HG02840 (cell line): ENCODE data around the gene EXOC3L2.

ENCODE experiments used
- ATAC-seq: cut with Tn5 transposase; IDR thresholded peaks from one replicate; pipeline ENCODE4 v1.9.1; 2021; ENCODE audit warnings: mild to moderate bottlenecking, moderate library complexity, moderate number of reproducible peaks; ENCODE audit not compliant: unreplicated experiment, low FRiP score

EXOC3L2 gene

GRCh38 chr19:45224645-45225044, 20.6 kb downstream of the EXOC3L2 start:
- ATAC-seq: no peak

- ATAC-seq: no peak
Observed at GRCh38 chr19:45223879-45224278, 21.3 kb downstream of the EXOC3L2 start.

- ATAC-seq: no peak
Observed at GRCh38 chr19:45222724-45223123, 22.5 kb downstream of the EXOC3L2 start.

GRCh38 chr19:45218911-45219743, 26.1 kb downstream of the EXOC3L2 start:
- ATAC-seq: no peak

GRCh38 chr19:45218426-45218825, 26.8 kb downstream of the EXOC3L2 start:
- no peak for ATAC-seq

DNA sequence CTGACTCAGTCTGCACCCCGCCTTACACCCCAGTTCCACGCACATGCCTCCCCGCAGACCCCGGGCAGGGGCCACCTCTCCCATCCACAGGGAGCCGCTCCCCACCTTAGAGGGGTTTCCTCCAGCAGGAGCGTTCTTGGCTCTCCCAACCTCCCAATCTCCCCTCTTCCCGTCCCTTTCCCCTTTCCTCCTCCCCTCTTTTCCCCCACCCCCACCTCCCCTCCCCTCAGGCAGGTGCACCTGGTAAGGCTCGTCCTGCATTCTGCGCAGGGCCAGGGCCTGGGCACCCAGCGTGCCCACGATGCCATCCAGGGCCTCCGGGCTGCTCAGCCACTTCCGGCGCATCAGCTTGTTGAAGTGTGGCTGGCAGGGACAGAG, 27.3 kb downstream of the EXOC3L2 start:
- ATAC-seq: no peak

DNA sequence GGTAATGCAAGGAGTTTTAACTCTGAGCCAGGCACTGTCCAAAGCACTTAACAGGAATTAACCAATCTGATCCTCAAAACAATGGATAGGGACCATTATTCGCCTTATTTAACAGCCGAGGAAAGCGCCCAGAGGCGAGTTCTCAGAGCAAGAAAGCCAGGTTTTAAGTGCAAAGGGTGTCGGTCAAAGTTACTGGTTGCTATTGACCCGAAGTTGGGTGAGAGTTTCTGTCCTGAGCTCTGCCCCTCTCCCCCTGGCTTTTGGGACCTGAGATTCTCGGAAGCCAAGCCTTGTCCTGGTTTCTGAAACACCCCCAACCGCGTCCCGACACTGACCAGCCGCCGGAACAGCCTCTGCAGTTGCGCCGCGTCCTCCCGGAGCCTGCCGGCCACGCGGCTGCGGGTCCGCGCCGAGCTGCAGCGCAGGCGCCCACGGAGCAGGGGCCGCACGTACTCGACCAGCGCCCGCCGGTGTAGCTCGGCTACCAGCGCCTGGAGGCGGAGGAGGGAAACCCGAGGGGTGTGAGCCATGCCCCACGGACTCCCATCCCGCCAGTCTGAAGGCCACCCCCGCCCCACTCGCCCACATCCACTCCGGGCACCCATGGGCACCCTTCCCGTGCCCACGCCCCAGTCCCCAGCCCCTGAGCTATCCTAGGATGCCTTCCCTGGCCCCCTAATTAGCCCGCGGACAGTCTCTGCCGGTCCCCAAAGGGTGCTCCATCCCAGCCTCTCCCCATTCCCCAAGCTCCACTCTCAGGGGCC, 27.8 kb downstream of the EXOC3L2 start:
- no peak for ATAC-seq

GRCh38 chr19:45216667-45217066, 28.5 kb downstream of the EXOC3L2 start:
- no peak for ATAC-seq

GRCh38 chr19:45215391-45216191, 29.6 kb downstream of the EXOC3L2 start:
- no peak for ATAC-seq

- ATAC-seq: no peak
Observed at GRCh38 chr19:45213031-45213430, 32.2 kb downstream of the EXOC3L2 start.

DNA sequence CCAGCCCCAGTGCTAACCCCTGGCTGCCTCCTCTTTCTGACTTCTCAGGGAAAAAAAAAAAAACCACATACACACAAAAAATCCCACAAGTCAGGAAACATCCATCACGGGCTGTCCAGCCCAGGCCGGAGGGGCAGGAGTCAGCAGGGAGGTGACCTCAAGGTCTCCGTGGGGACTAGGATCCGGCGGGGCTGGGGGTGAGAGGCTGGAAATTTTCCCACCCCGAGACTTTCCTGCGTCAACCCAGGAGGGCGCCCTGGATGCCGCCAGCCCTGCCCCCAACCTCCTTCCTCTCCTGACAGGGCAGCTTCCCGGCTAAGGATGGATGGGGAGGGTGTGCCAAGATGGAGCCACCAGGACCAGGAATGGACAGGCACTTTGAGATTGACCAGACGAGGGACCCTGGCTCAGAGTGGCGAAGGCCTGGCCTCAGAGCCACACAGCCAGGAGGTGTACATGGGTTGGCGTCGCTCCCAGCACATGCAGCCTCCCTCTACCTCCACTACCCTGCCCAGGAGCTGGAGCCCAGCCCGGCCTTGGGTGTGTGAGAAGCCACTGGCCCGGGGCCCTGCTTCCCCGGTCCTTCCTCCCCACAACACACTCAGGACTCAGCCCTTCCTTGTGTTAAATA, 33.3 kb downstream of the EXOC3L2 start:
- ATAC-seq: no peak

DNA sequence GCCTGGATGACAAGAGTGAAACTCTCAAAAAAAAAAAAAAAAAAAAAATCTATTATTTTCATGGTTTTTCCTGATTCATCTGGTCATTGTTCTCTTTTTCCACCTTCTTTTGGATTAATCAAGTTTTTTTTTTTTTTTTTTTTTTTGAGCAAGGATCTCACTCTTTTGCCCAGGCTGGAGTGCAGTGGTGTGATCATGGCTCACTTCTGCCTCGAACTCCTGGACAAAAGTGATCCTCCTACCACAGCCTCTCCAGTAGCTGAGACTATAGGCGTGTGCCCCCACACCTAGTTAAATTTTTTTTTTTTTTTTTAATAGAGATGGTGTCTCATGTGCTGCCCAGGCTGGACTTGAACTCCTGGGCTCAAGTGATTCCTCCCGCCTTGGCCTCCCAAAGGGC, 38.9 kb downstream of the EXOC3L2 start:
- ATAC-seq: no peak

- ATAC-seq: no peak
Observed at GRCh38 chr19:45205810-45206209, 39.4 kb downstream of the EXOC3L2 start.

DNA sequence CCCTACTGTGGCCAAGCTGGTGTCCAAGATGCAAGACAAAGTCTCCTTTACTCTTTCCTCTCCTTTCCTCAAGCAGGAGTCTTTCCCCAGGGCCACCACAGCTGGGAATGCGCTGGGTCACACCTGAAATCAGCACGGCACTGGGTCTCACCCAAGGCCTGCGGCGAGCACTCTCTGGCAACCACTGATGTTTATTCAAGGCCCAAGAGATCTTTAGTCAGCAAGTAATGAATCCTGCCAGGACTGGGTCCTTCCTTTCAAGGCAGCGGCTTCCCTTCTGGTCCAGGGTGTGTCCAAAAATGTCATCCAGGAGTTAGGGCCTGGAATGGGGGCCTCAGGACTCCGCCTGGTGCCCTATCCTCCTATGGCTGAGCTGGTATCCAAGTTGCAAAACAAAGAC, 42.6 kb downstream of the EXOC3L2 start:
- no peak for ATAC-seq

DNA sequence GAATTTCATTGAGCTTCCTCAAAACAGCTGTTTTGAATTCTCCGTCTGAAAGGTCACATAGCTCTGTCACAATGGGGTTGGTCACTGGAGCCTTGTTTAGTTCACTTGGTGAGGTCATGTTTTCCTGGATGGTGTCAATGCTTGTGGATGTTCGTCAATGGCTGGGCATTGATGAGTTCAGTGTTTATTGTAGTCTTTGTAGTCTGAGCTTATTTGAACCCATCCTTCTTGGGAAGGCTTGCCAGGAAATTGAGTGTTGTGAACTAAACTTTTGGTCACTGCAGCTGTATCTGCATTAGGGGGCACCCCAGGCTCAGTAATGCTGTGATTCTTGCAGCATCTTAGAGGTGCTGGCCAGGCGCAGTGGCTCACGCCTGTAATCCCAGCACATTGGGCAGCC, 44.6 kb downstream of the EXOC3L2 start:
- no peak for ATAC-seq

DNA sequence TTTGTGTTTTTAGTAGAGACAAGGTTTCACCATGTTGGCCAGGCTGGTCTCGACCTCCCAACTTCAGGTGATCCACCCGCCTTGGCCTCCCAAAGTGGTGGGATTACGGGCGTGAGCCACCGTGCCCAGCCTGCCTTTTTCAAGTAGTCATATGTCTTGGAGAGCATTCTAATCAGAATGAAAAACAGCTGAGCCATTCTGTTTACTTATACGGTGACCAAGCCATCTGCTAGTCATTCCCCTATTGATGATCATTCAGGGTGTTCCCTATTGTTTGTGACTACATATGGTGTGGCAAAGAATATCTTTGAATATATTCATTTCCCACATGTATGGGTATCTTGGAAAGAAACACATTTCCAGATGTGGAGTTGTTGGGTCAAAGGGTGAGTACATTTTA, 49.4 kb downstream of the EXOC3L2 start:
- no peak for ATAC-seq

DNA sequence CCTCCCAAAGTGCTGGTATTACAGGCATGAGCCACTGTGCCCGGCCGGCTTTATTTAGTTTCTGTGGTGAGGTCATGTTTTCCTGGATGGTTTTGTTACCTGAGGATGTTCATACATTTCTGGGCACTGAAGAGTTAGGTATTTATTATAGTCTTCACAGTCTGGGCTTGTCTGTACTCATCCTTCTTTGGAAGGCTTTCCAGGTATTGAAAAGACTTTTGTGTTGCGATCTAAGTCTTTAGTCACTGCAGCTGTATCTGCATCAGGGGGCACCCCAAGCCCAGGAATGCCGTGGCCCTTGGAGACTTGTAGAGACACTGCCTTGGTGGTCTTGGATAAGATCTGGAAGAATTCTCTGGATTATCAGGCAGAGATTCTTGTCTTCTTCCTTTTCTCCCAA, 53.8 kb downstream of the EXOC3L2 start:
- no peak for ATAC-seq

- ATAC-seq: no peak
Observed at GRCh38 chr19:45189971-45190370, 55.2 kb downstream of the EXOC3L2 start.

DNA sequence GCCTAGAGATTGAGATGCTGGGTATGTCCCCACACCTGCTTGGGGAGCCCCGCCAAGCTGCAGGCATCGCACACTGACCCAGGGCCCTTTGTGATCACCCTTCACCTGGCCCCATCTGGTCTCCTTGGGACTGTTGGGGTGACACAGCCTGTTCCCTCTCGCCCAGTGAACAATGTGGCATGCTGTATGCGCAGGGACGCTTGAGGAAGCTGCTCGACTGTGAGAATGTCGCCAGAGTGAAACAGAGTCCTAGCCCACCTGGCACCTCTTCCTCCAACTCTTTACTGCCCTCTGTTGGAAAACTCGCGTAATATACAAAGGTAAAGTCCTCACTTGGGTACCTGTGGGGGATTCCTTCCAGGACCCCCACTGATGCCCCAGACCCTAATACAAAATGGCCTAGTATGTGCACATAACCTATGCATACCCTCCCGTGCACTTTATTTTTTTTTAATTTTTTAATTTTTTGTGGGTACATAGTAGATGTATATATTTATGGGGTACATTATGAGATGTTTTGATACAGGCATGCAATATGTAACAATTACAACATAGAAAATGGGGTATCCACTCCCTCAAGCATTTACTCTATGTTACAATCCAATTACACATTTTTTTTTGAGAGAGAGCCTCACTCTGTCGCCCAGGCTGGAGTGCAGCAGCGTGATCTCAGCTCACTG, 57.6 kb downstream of the EXOC3L2 start:
- no peak for ATAC-seq
